Jurkat, Clone E6-1 (cell line): ENCODE measurements around the gene POU2F2.

ENCODE experiments used
- DNase-seq: peaks from one replicate; pipeline ENCODE4 v3.0.0-alpha.2; 2011; ENCODE audit warnings: low read depth, low spot score
- H3K4me3 ChIP-seq: 2 replicates; pipeline ENCODE4 v1.5.1; 2011; ENCODE audit warnings: mild to moderate bottlenecking, low read length, control low read depth, moderate library complexity

POU2F2 gene

GRCh38 chr19:42158926-42159325 lies 26.7 kb upstream of the POU2F2 start:
- no peak overlapping the region for H3K4me3 ChIP-seq
- no peak for DNase-seq

- no peak for DNase-seq
- no peak overlapping the region for H3K4me3 ChIP-seq
Measured at GRCh38 chr19:42156571-42156970, 24.3 kb upstream of the POU2F2 start.

- H3K4me3 ChIP-seq: no peak overlapping the region
- DNase-seq: no peak
Measured at GRCh38 chr19:42155796-42156195, 23.6 kb upstream of the POU2F2 start.

GRCh38 chr19:42154471-42155323 lies 22.5 kb upstream of the POU2F2 start:
- H3K4me3 ChIP-seq: no peak overlapping the region
- DNase-seq: no peak

GRCh38 chr19:42153672-42154433 lies 21.6 kb upstream of the POU2F2 start:
- no peak overlapping the region for H3K4me3 ChIP-seq
- no peak for DNase-seq

- no peak overlapping the region for H3K4me3 ChIP-seq
- no peak for DNase-seq
Measured at GRCh38 chr19:42152910-42153671, 20.8 kb upstream of the POU2F2 start.

- H3K4me3 ChIP-seq: no peak overlapping the region
- DNase-seq: no peak
Measured at GRCh38 chr19:42151782-42152684, 19.8 kb upstream of the POU2F2 start.

GRCh38 chr19:42150911-42151361 lies 18.7 kb upstream of the POU2F2 start:
- H3K4me3 ChIP-seq: no peak overlapping the region
- DNase-seq: no peak

- H3K4me3 ChIP-seq: no peak overlapping the region
- no peak for DNase-seq
Measured at GRCh38 chr19:42150364-42150763, 18.1 kb upstream of the POU2F2 start.

GRCh38 chr19:42149447-42150202 lies 17.4 kb upstream of the POU2F2 start:
- no peak for DNase-seq
- no peak overlapping the region for H3K4me3 ChIP-seq

- DNase-seq: peak; percentile 65
- H3K4me3 ChIP-seq: no peak overlapping the region
Measured at GRCh38 chr19:42148266-42148665, 16.0 kb upstream of the POU2F2 start.

- DNase-seq: no peak
- no peak overlapping the region for H3K4me3 ChIP-seq
Measured at GRCh38 chr19:42143341-42144234, 11.3 kb upstream of the POU2F2 start.

GRCh38 chr19:42140125-42140754 lies 8.0 kb upstream of the POU2F2 start:
- DNase-seq: peak; percentile 35
- H3K4me3 ChIP-seq: no peak overlapping the region

- H3K4me3 ChIP-seq: no peak overlapping the region
- DNase-seq: no peak
Measured at GRCh38 chr19:42134535-42135070, 2.4 kb upstream of the POU2F2 start.

- peak; percentile 61 for DNase-seq
- peak overlapping the region; percentile 59 for H3K4me3 ChIP-seq
Measured at GRCh38 chr19:42132851-42133528, 744 bp upstream of the POU2F2 start.
